ENCODE data around the gene NPAS1.

NPAS1 gene

DNA sequence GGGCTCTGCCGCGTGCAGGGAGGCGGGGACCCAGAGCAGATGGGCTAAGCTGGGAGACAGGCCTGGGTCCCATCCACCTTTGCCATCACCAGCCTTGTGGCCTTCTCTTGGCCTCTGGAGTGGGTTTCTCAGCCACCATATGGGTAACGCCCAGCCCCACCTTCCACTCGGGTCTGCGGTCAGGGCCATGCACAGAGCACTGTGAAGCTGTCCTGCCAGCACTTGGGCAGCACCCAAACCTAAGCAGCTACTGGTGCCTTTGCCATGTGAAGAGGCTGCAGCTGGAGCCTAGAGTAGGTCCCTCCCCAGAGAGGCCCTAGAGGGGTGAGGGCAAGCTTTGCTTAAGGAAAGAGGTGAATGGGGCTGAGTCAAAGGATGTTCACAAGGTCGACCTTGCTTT is 24.1 kb upstream of the NPAS1 start:
- H3K9me3 ChIP-seq (ENCODE audit: control insufficient read depth, low read length), result no peaks in the 10 kb centered on the region
- H3K4me3 ChIP-seq (ENCODE audit: low read length), result no peak overlapping the region
- H3K9ac ChIP-seq (ENCODE audit: low read length), result no peak overlapping the region
- no peaks in the 10 kb centered on the region for H3K36me3 ChIP-seq (ENCODE audit: control insufficient read depth, insufficient read depth, low read length)
- peaks cover 7% of the 10 kb centered on the region for H3K4me1 ChIP-seq (ENCODE audit: control insufficient read depth, insufficient read depth, low read length)
- no peaks in the 10 kb centered on the region for H3K27me3 ChIP-seq (ENCODE audit: control insufficient read depth, insufficient read depth, low read length)

- Histone ChIP-seq H3K9me3 (ENCODE audit: control insufficient read depth, low read length) (no peaks in the 10 kb centered on the region), H3K4me3 (ENCODE audit: low read length) (no peak overlapping the region), H3K9ac (ENCODE audit: low read length) (no peak overlapping the region), H3K36me3 (ENCODE audit: control insufficient read depth, insufficient read depth, low read length) (no peaks in the 10 kb centered on the region), H3K27me3 (ENCODE audit: control insufficient read depth, insufficient read depth, low read length) (peaks cover 10% of the 10 kb centered on the region), H3K4me1 (ENCODE audit: control insufficient read depth, insufficient read depth, low read length) (no peaks in the 10 kb centered on the region)
Measured at GRCh38 chr19:46998445-46999125, 21.1 kb upstream of the NPAS1 start.

DNA sequence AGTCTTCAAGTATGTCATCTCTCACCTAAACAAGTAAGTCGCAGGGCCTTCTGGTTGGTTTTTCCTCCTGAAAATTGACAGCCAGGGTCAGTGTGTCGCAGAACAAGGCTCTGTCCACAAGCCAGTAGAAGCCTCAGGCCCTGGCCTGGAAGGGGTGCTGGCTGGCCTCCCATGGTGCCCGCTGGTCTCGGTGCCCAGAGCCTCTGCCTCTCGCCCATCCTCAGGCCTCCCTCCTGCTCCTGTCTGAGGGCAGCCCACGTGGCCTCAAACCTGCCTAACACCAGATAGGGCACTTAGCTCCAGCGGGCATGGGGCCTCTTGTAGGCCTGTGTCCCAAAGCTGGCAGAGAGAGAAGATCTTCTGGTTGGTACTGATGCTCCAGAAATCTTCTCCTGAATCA is 20.3 kb upstream of the NPAS1 start:
- H3K9ac ChIP-seq (ENCODE audit: low read length), result no peak overlapping the region
- H3K4me1 ChIP-seq (ENCODE audit: control insufficient read depth, insufficient read depth, low read length), result no peaks in the 10 kb centered on the region
- H3K9me3 ChIP-seq (ENCODE audit: control insufficient read depth, low read length), result no peaks in the 10 kb centered on the region
- H3K36me3 ChIP-seq (ENCODE audit: control insufficient read depth, insufficient read depth, low read length), result no peaks in the 10 kb centered on the region
- H3K27me3 ChIP-seq (ENCODE audit: control insufficient read depth, insufficient read depth, low read length), result peaks cover 18% of the 10 kb centered on the region
- no peak overlapping the region for H3K4me3 ChIP-seq (ENCODE audit: low read length)

GRCh38 chr19:46999878-47000277 is 19.8 kb upstream of the NPAS1 start:
- Histone ChIP-seq H3K4me3 (ENCODE audit: low read length) (no peak overlapping the region), H3K36me3 (ENCODE audit: control insufficient read depth, insufficient read depth, low read length) (no peaks in the 10 kb centered on the region), H3K9ac (ENCODE audit: low read length) (no peak overlapping the region), H3K9me3 (ENCODE audit: control insufficient read depth, low read length) (no peaks in the 10 kb centered on the region), H3K4me1 (ENCODE audit: control insufficient read depth, insufficient read depth, low read length) (no peaks in the 10 kb centered on the region), H3K27me3 (ENCODE audit: control insufficient read depth, insufficient read depth, low read length) (peaks cover 21% of the 10 kb centered on the region)

DNA sequence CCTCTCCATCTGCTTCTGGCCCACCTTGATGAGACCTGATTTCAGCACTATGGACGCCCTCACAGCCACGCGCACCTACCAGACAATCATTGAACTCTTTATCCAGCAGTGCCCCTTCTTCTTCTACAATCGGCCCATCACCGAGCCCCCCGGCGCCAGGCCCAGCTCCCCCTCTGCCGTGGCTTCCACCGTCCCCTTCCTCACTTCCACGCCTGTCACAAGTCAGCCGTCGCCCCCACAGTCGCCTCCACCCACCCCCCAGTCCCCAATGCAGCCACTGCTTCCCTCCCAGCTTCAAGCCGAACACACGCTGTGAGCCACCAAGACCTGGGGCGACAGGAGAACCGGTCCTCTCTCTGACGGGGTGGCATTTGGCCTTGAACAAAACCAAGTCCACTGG is 19.3 kb upstream of the NPAS1 start:
- H3K4me1 ChIP-seq (ENCODE audit: control insufficient read depth, insufficient read depth, low read length), result no peaks in the 10 kb centered on the region
- no peak overlapping the region for H3K4me3 ChIP-seq (ENCODE audit: low read length)
- no peaks in the 10 kb centered on the region for H3K36me3 ChIP-seq (ENCODE audit: control insufficient read depth, insufficient read depth, low read length)

DNA sequence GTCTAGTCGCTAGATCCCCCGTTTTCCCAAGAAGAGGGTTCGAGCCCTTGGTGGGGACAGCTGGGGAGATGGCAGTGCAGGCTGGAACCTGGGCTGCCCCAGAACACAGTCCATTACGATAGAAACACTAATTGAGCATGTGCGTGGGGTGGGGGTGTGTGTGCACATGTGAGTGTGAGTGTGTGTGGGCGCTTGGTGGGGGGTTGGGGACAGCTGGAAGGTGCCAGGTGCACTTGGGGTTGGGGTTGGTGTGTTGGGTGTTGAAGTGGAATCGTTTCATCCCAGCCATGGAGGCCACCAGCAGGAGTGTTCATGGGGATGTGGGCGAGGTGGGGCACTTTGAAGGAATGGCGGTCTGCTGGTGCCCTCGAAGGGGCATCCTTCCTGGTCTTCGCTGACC is 18.1 kb upstream of the NPAS1 start:
- Histone ChIP-seq H3K4me1 (ENCODE audit: control insufficient read depth, insufficient read depth, low read length) (no peaks in the 10 kb centered on the region), H3K36me3 (ENCODE audit: control insufficient read depth, insufficient read depth, low read length) (no peaks in the 10 kb centered on the region), H3K9me3 (ENCODE audit: control insufficient read depth, low read length) (no peaks in the 10 kb centered on the region), H3K27me3 (ENCODE audit: control insufficient read depth, insufficient read depth, low read length) (peaks cover 29% of the 10 kb centered on the region), H3K4me3 (ENCODE audit: low read length) (no peak overlapping the region), H3K9ac (ENCODE audit: low read length) (no peak overlapping the region)

More for the DNA sequence above, 19.3 kb upstream of the NPAS1 start:
- Histone ChIP-seq H3K9ac (ENCODE audit: low read length) (no peak overlapping the region), H3K9me3 (ENCODE audit: control insufficient read depth, low read length) (no peaks in the 10 kb centered on the region), H3K27me3 (ENCODE audit: control insufficient read depth, insufficient read depth, low read length) (peaks cover 25% of the 10 kb centered on the region)

- no peaks in the 10 kb centered on the region for H3K4me1 ChIP-seq (ENCODE audit: control insufficient read depth, insufficient read depth, low read length)
- no peak overlapping the region for H3K4me3 ChIP-seq (ENCODE audit: low read length)
- H3K9me3 ChIP-seq (ENCODE audit: control insufficient read depth, low read length), result no peaks in the 10 kb centered on the region
- peaks cover 29% of the 10 kb centered on the region for H3K27me3 ChIP-seq (ENCODE audit: control insufficient read depth, insufficient read depth, low read length)
- no peak overlapping the region for H3K9ac ChIP-seq (ENCODE audit: low read length)
- no peaks in the 10 kb centered on the region for H3K36me3 ChIP-seq (ENCODE audit: control insufficient read depth, insufficient read depth, low read length)
Measured at GRCh38 chr19:47002106-47002766, 17.4 kb upstream of the NPAS1 start.

DNA sequence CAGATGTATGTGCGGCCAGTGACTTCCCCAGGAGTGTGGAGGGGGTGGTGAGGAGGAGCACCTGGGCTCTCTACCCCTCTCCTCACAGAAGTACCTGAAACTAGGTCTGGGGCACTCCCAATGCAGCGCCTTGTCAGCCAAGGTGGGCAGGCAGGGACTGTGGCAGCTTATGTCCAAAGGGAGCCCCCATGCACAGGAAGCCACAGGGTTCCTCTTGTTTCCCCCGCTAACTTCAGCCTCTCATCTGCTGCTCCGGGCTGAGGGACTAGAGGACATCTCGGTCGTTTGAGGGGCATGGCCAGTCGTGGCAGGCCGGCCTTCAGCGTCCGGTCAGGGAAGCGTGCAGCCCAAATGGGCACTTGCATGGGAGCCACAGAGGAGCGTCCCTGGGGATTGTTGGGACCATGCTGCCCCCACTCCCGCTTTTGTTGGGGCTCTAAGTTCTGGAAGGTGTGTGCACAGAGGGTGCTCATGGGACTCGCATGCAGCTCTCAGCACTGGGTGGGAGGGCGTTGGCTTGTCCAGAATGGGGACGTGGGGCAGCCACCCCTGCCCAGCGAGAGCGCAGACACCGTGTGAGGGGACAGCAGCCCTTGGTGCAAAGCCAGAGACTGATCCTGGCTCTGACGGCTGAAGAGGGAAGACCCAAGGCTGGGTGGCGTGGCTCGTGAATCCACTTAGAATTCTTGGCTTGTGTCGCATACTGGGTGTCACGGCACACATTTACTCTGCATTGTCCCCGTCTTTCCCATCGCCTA is 16.6 kb upstream of the NPAS1 start:
- H3K4me1 ChIP-seq (ENCODE audit: control insufficient read depth, insufficient read depth, low read length), result no peaks in the 10 kb centered on the region
- H3K9me3 ChIP-seq (ENCODE audit: control insufficient read depth, low read length), result no peaks in the 10 kb centered on the region
- no peaks in the 10 kb centered on the region for H3K36me3 ChIP-seq (ENCODE audit: control insufficient read depth, insufficient read depth, low read length)
- H3K4me3 ChIP-seq (ENCODE audit: low read length), result no peak overlapping the region
- peaks cover 29% of the 10 kb centered on the region for H3K27me3 ChIP-seq (ENCODE audit: control insufficient read depth, insufficient read depth, low read length)
- H3K9ac ChIP-seq (ENCODE audit: low read length), result no peak overlapping the region

DNA sequence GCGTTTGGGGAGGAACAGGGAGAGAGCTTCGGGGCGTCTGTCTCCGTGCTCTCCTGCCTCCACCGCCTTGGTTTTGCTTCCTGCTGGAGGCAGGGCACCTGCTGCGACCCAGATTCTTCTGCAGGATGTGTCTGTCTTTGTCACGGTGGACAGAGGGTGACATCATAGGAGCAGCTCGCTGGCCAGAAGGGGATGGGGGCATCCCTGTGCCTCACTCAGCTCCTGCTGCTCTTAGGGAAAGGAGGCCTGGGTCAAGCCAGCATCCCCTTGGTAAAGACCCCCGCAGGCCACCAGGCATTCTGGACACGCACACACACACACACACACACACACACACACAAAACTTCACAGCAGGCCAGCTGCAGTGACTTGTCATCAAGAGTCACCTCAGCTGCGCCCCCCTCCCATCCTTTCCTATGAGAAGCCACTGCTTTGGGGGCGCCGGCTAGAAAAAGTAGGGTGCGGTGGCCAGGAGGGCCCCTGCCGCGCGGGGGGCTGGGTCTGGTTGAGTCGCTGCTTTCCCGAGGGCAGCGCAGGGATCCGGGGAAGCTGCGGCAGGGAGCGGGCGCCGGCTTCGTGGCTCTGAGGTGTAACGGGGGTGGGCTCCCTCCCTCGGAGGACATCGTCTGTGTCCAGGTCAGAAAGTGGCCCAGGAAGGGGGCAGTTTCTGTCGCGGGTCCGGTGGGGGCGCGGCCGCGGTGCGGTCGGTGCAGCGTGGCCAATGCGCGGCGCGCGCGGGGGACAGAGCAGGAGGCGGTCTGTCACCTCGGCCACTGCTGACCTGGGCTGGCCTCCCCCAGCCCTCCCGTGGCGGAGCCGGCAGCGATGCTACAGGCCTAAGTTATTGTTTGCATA is 15.8 kb upstream of the NPAS1 start:
- Histone ChIP-seq H3K4me3 (ENCODE audit: low read length) (no peak overlapping the region), H3K9ac (ENCODE audit: low read length) (no peak overlapping the region), H3K9me3 (ENCODE audit: control insufficient read depth, low read length) (no peaks in the 10 kb centered on the region), H3K36me3 (ENCODE audit: control insufficient read depth, insufficient read depth, low read length) (no peaks in the 10 kb centered on the region), H3K4me1 (ENCODE audit: control insufficient read depth, insufficient read depth, low read length) (no peaks in the 10 kb centered on the region), H3K27me3 (ENCODE audit: control insufficient read depth, insufficient read depth, low read length) (peaks cover 29% of the 10 kb centered on the region)

- no peaks in the 10 kb centered on the region for H3K36me3 ChIP-seq (ENCODE audit: control insufficient read depth, insufficient read depth, low read length)
- H3K27me3 ChIP-seq (ENCODE audit: control insufficient read depth, insufficient read depth, low read length), result peaks cover 29% of the 10 kb centered on the region
- H3K4me3 ChIP-seq (ENCODE audit: low read length), result no peak overlapping the region
Measured at GRCh38 chr19:47005164-47005641, 14.4 kb upstream of the NPAS1 start.

DNA sequence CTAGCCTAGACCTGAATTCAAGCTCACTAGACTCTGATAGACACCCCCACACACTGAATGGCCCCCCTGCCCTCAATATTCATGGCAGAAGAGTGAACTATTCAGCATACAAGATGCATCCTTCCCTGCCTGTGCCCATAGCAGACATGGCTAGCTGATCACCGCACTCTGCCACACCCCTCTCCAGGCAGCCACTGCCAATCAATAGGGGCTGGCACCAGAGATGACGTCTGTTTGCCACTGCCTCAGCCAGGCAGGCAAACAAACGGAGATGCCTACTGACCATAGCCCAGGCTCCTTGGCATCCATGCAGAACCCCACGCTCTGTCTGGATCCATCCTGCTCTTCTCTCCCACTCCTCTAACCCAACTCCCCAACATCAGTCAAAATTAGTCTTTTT is 13.8 kb upstream of the NPAS1 start:
- H3K9me3 ChIP-seq (ENCODE audit: control insufficient read depth, low read length), result no peaks in the 10 kb centered on the region
- no peaks in the 10 kb centered on the region for H3K36me3 ChIP-seq (ENCODE audit: control insufficient read depth, insufficient read depth, low read length)
- H3K4me1 ChIP-seq (ENCODE audit: control insufficient read depth, insufficient read depth, low read length), result no peaks in the 10 kb centered on the region
- no peak overlapping the region for H3K9ac ChIP-seq (ENCODE audit: low read length)
- H3K27me3 ChIP-seq (ENCODE audit: control insufficient read depth, insufficient read depth, low read length), result peaks cover 29% of the 10 kb centered on the region
- H3K4me3 ChIP-seq (ENCODE audit: low read length), result no peak overlapping the region

More at GRCh38 chr19:47005164-47005641, 14.4 kb upstream of the NPAS1 start:
- Histone ChIP-seq H3K9me3 (ENCODE audit: control insufficient read depth, low read length) (no peaks in the 10 kb centered on the region), H3K9ac (ENCODE audit: low read length) (no peak overlapping the region), H3K4me1 (ENCODE audit: control insufficient read depth, insufficient read depth, low read length) (no peaks in the 10 kb centered on the region)
